ENCODE measurements around the gene SARS2. TPM values are rescaled to one million over a fixed set of nuclear protein-coding genes. Genes with fewer than 3 reads are reported as not detected.

Gene SARS2
- polyA plus RNA-seq, 1 experiment, result 26.1 TPM

GRCh38 chr19:38921420-38922274 is 8.9 kb downstream of the SARS2 start:
- ChIA-PET CTCF (interaction anchor here (0.9 to 1.7 kb wide), 2 partner anchors 8 to 52 kb away, joined by 4 to 8 read pairs; partner anchors contain the start of genes MRPS12 and SARS2), POLR2A (no interaction called here)
- Histone ChIP-seq H3K27me3 (ENCODE audit: control insufficient read depth, insufficient read depth, low read length) (no peaks in the 10 kb centered on the region), H3K36me3 (ENCODE audit: control insufficient read depth, insufficient read depth, low read length) (peaks cover 6% of the 10 kb centered on the region), H3K4me3 (ENCODE audit: low read depth, low read length) (no peak overlapping the region)
- DNase-seq (ENCODE audit: low read depth), result no peak
- TF ChIP-seq, protein P1, sequence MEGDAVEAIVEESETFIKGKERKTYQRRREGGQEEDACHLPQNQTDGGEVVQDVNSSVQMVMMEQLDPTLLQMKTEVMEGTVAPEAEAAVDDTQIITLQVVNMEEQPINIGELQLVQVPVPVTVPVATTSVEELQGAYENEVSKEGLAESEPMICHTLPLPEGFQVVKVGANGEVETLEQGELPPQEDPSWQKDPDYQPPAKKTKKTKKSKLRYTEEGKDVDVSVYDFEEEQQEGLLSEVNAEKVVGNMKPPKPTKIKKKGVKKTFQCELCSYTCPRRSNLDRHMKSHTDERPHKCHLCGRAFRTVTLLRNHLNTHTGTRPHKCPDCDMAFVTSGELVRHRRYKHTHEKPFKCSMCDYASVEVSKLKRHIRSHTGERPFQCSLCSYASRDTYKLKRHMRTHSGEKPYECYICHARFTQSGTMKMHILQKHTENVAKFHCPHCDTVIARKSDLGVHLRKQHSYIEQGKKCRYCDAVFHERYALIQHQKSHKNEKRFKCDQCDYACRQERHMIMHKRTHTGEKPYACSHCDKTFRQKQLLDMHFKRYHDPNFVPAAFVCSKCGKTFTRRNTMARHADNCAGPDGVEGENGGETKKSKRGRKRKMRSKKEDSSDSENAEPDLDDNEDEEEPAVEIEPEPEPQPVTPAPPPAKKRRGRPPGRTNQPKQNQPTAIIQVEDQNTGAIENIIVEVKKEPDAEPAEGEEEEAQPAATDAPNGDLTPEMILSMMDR (IDR thresholded peaks at IDR 0.05; ENCODE audit: insufficient read depth, low read depth, low read length), result no peak

- Histone ChIP-seq H3K36me3 (ENCODE audit: control insufficient read depth, insufficient read depth, low read length) (peaks cover 8% of the 10 kb centered on the region), H3K4me3 (ENCODE audit: low read depth, low read length) (no peak overlapping the region), H3K27me3 (ENCODE audit: control insufficient read depth, insufficient read depth, low read length) (no peaks in the 10 kb centered on the region)
- TF ChIP-seq, protein P1 (IDR thresholded peaks at IDR 0.05; ENCODE audit: insufficient read depth, low read depth, low read length), result no peak
- CTCF ChIA-PET, result interaction anchor here (0.9 to 1.9 kb wide), 3 partner anchors 9 to 51 kb away, joined by 4 to 11 read pairs (median 8); partner anchors contain the start of genes MRPS12 and SARS2
- POLR2A ChIA-PET, result no interaction called here
- no peak for DNase-seq (ENCODE audit: low read depth)
These were observed 9.8 kb downstream of the SARS2 start for GRCh38 chr19:38920602-38921419.

DNA sequence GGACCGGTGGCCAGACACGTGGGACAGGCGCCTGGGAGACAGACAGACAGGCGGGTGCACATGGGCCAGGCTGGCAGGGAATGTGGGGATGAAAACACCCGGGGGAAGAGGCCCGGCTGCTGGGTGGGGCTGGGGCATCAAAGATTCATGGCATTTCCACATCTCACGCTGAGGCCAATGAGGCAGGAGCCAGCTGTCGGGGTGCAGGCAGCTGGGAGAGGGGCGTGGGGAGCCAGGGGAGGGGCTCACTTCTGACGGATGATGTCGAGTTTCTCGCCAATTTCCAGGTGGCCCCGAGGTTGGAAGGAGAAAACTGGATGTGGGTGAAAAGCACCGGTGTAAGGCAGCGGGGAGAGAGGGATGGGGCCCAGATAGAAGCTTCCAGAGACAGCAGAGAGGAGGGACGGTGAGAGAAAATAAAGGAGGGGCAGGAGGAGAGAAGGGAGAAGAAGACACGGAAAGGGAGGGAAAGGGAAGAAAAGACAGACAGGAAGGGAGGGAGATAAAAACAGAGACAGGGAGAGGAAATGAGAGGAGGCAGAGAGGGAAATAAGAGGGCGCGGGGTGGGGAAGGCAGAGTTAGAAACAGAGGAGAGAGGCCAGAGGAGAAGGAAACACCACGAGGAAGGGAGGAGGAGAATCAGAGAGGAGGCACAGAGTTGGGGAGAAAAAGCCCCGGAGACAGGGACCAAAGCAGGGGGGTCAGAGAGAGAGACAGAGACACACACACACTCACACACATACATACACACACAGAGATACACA is 10.5 kb downstream of the SARS2 start:
- ChIA-PET POLR2A (no interaction called here), CTCF (interaction anchor here (0.7 to 1.9 kb wide), 3 partner anchors 9 to 517 kb away, joined by 3 to 11 read pairs (median 5); partner anchors contain the start of genes FAM98C, MRPS12 and SARS2)
- TF ChIP-seq, protein P1 (IDR thresholded peaks at IDR 0.05; ENCODE audit: insufficient read depth, low read depth, low read length), result no peak
- H3K36me3 ChIP-seq (ENCODE audit: control insufficient read depth, insufficient read depth, low read length), result peaks cover 6% of the 10 kb centered on the region; the same call in 1 of the 2 replicates
- DNase-seq (ENCODE audit: low read depth), result no peak
- no peak overlapping the region for H3K4me3 ChIP-seq (ENCODE audit: low read depth, low read length)
- no peaks in the 10 kb centered on the region for H3K27me3 ChIP-seq (ENCODE audit: control insufficient read depth, insufficient read depth, low read length)

- TF ChIP-seq, protein P1 (IDR thresholded peaks at IDR 0.05; ENCODE audit: insufficient read depth, low read depth, low read length), result no peak
- ChIA-PET POLR2A (interaction anchor here (0.6 kb wide), 1 partner anchor 385 kb away, joined by 6 read pairs; no protein-coding TSS in a partner anchor), CTCF (interaction anchor here (1.1 to 1.9 kb wide), 3 partner anchors 11 to 31 kb away, joined by 5 to 11 read pairs (median 7); partner anchors contain the start of genes MRPS12 and SARS2)
- no peaks in the 10 kb centered on the region for H3K27me3 ChIP-seq (ENCODE audit: control insufficient read depth, insufficient read depth, low read length)
- peaks cover 4% of the 10 kb centered on the region; the same call in 1 of the 2 replicates for H3K36me3 ChIP-seq (ENCODE audit: control insufficient read depth, insufficient read depth, low read length)
- DNase-seq (ENCODE audit: low read depth), result no peak
- H3K4me3 ChIP-seq (ENCODE audit: low read depth, low read length), result no peak overlapping the region
These were observed 12.0 kb downstream of the SARS2 start for GRCh38 chr19:38918526-38918925.

Data from BJ (cell line).